ENCODE data around the gene UGT1A3.

DNA sequence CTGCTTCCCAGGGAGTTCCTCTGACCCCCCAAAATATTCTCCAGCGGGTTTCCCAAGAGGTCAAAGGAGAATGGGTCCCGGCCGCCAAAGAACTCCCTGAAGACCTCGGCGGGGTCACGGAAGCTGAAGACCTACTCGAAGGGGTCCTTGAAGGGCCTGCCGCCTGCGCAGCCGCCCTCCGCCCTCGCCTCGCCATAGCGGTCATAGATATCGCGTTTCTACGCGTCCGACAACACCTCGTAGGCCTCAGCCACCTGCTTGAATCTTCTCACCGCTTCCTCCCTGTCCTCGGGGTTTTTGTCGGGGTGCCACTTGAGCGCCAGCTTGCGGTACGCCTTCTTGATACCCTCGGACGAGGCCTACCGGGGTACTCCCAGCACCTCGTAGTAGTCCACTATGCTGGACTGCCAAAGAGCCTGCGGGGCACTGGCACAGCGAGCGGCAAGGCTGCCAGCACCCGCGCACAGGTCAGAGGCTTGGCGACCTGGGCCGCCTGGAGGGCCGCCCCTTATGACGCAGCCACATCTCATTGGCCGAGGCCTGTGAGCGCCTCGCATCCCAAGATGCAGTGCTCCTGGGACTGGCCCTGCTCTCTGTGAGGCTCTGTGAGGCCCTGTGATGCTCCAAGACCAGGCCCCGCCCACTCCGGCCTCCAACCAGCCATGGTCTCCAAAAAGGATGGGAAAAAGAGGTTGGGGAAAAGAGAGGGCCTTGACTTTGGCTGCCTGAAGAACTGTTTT lies 26.2 kb downstream of the UGT1A3 start:
- TF ChIP-seq CTCF (IDR thresholded peaks at IDR 0.05; ENCODE audit: insufficient read depth, low read length) (no peak), POLR2AphosphoS5 (IDR thresholded peaks at IDR 0.05; ENCODE audit: low read depth) (no peak), GABPA (IDR thresholded peaks at IDR 0.05; ENCODE audit: low read depth) (no peak), SPI1 (IDR thresholded peaks at IDR 0.05; ENCODE audit: borderline replicate concordance, low read depth) (no peak)
